Endothelial cell of umbilical vein (primary cell): ENCODE data around the gene DIP2B. TPM values are rescaled to one million over a fixed set of nuclear protein-coding genes. Genes with fewer than 3 reads are reported as not detected.

Experiments used
- BruUV-seq: library from RNA; stranded (reverse); fragments of 400-500 nt; replicated peaks from 2 replicates; lab custom pipeline; 2021; lab: Mats Ljungman, UMichigan
- CTCF ChIA-PET: fragments of 300-600, 350-600 bp; sonication (Branson Sonifier 250); formaldehyde crosslinking; loops from one replicate; lab custom pipeline; 2021; ENCODE audit warnings: antibody characterized with exemption, inconsistent platforms; lab: Charles Lee
- POLR2A ChIA-PET: fragments of 300-600, 350-600 bp; sonication (Branson Sonifier 250); formaldehyde crosslinking; loops from one replicate; lab custom pipeline; 2021; ENCODE audit warnings: antibody characterized with exemption, inconsistent platforms; lab: Charles Lee
- DNase-seq: peaks from one replicate; pipeline ENCODE4 v3.0.0-alpha.2; 2011; ENCODE audit warnings: low read depth, low spot score
- FAIRE-seq: peaks from 2 replicates; lab custom pipeline; 2011; peaks lifted over from hg19 to GRCh38; lab: Jason Lieb, UNC
- H2AFZ ChIP-seq: 2 replicates; pipeline ENCODE4 v1.6.0; 2012; ENCODE audit warnings: low read depth, low read length, control low read depth, inconsistent platforms
- H3K27ac ChIP-seq: 2 replicates; pipeline ENCODE4 v1.5.1; 2011; ENCODE audit warnings: low read depth, mild to moderate bottlenecking, control low read depth, low read length, moderate library complexity; ENCODE audit not compliant: insufficient read depth
- H3K27me3 ChIP-seq, 2 experiments: 2 replicates each; pipeline versions ENCODE4 v1.6.0 to v1.6.1; 2011; ENCODE audit warnings: low read length in 2 of 2, mixed read lengths in 1 of 2; ENCODE audit not compliant: control insufficient read depth in 2 of 2, insufficient read depth in 2 of 2
- H3K36me3 ChIP-seq, 2 experiments: 2 replicates in 1 of 2; 3 replicates in 1 of 2; pipeline ENCODE4 v1.5.1; 2011; ENCODE audit warnings: low read length in 2 of 2, mild to moderate bottlenecking in 1 of 2, moderate library complexity in 1 of 2; ENCODE audit not compliant: control insufficient read depth in 2 of 2, insufficient read depth in 2 of 2; ENCODE audit errors: extremely low read depth in 1 of 2
- H3K4me1 ChIP-seq: 3 replicates; pipeline ENCODE4 v1.5.1; 2011; ENCODE audit warnings: mild to moderate bottlenecking, low read length; ENCODE audit not compliant: control insufficient read depth, insufficient read depth; ENCODE audit errors: extremely low read depth
- H3K4me2 ChIP-seq: 2 replicates; pipeline ENCODE4 v1.6.1; 2011; ENCODE audit warnings: low read length, control low read depth, mixed read lengths; ENCODE audit not compliant: insufficient read depth
- H3K4me3 ChIP-seq, 3 experiments: fragments of 200-600 bp in 1 of 3; sonication (generic), shearing (Covaris generic) in 1 of 3; replicated peaks in 1 of 3; 2 replicates each; pipeline ENCODE4 v1.5.1; 2011 to 2016; ENCODE audit warnings: control low read depth in 3 of 3, low read length in 3 of 3, mild to moderate bottlenecking in 2 of 3, inconsistent platforms in 1 of 3, low read depth in 1 of 3, moderate library complexity in 1 of 3; ENCODE audit not compliant: insufficient read depth in 1 of 3
- H3K79me2 ChIP-seq: 2 replicates; pipeline ENCODE4 v1.6.0; 2012; ENCODE audit warnings: low read length, inconsistent platforms; ENCODE audit not compliant: control insufficient read depth, insufficient read depth
- H3K9ac ChIP-seq: replicated peaks from 2 replicates; pipeline ENCODE3; 2011; ENCODE audit warnings: low read length, control low read depth; ENCODE audit not compliant: insufficient read depth; ENCODE audit errors: extremely low read depth
- H3K9me1 ChIP-seq: replicated peaks from 3 replicates; pipeline ENCODE4 v1.6.0; 2011; ENCODE audit warnings: mild to moderate bottlenecking, low read length; ENCODE audit not compliant: control insufficient read depth, insufficient read depth; ENCODE audit errors: extremely low read depth
- H3K9me3 ChIP-seq: replicated peaks from 2 replicates; pipeline ENCODE4 v1.5.1; 2012; ENCODE audit warnings: low read length, inconsistent platforms; ENCODE audit not compliant: control insufficient read depth, insufficient read depth
- H4K20me1 ChIP-seq: replicated peaks from 2 replicates; pipeline ENCODE3; 2011; ENCODE audit warnings: mild to moderate bottlenecking, low read length; ENCODE audit not compliant: control insufficient read depth, insufficient read depth; ENCODE audit errors: extremely low read depth
- CTCF ChIP-seq, 2 donors: IDR thresholded peaks; 1 replicate in 1 of 2; 2 replicates in 1 of 2; pipeline ENCODE4 v1.5.1; 2011; ENCODE audit warnings: low read length in 2 of 2, mild to moderate bottlenecking in 2 of 2, moderate library complexity in 2 of 2, control low read depth in 1 of 2, inconsistent platforms in 1 of 2, low read depth in 1 of 2; ENCODE audit not compliant: insufficient read depth in 1 of 2; ENCODE audit errors: extremely low read depth in 1 of 2
- EZH2 ChIP-seq: IDR thresholded peaks from 2 replicates; pipeline ENCODE4 v1.6.1; 2012; ENCODE audit warnings: borderline replicate concordance, low read depth, mild to moderate bottlenecking, moderate library complexity, low read length, inconsistent platforms; ENCODE audit not compliant: severe bottlenecking
- GATA2 ChIP-seq: IDR thresholded peaks from 2 replicates; pipeline ENCODE4 v1.7.0; 2011; ENCODE audit warnings: low read depth, mild to moderate bottlenecking, moderate library complexity, mixed read lengths, low read length; ENCODE audit not compliant: insufficient read length, insufficient read depth
- MYC ChIP-seq: IDR thresholded peaks from one replicate; pipeline ENCODE4 v1.6.1; 2011; ENCODE audit warnings: mild to moderate bottlenecking, low read depth, low read length
- dilution Hi-C: fragments of 300-500 bp; cut with MboI; formaldehyde crosslinking; loops from one replicate; pipeline ENCODE4 v1.15.0; 2019; ENCODE audit warnings: low sequenced_read_pairs; ENCODE audit not compliant: extremely low pct_ligation_motif_present
- intact Hi-C: fragments of 100-400 bp; cut with micrococcal nuclease; formaldehyde crosslinking; loops from one replicate; pipeline ENCODE4 v1.10.0; 2022
- polyA plus RNA-seq, 4 experiments: library from polyadenylated mRNA; depleted of rRNA in 3 of 4; stranded (reverse) in 3 of 4; unstranded in 1 of 4; fragments of >200 nt; gene quantifications; 2 replicates each; pipeline versions ENCODE4 v1.2.1 to v1.2.3, GENCODE V29; 2011 to 2012; ENCODE audit warnings: missing spikeins in 1 of 4
- total RNA-seq: library from RNA; stranded (reverse); gene quantifications from 2 replicates; pipeline ENCODE4 v1.2.3, GENCODE V29; 2021

The DIP2B gene
- total and polyA plus RNA-seq, 2 donors (not counting 3 experiments of a cell fraction or from before 2014, with no cell fraction given) = 14.5 to 28.0 TPM

DNA sequence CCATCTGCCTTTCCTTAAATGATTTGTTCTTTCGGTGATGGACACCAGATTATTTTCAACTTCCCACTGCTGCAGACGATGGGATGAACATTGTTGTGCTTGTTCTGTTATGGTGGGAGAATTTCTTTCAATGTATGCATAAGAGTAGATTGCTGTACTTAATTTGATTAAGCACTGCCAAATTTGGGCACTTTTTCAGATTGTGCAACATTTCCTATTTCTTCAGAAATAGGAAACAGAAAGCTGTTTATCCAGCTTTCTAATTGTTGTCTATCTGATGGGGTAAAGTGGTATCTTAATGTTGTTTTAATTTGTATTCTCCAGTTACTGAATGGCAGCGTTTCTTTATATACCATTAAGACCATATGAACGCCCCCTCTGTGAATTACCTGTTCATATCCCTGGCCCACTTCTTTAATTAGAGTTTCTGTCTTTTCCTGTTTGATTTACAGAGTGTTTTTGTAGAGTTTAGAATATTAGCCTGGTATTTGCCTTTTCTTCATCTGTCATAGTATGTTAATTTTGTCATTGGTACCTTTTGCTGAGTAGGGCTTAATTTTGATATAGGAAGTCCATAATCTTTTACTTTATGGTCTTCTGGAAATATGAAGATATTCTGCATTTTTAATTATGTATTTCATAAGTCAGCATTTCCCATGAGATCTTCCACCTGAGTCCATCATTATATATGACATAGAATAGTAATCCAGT is 59.6 kb downstream of the DIP2B start:
- no peak for FAIRE-seq
- H3K36me3 ChIP-seq = no peaks in the 10 kb centered on the region

More for the DNA sequence above, 59.6 kb downstream of the DIP2B start:
- H3K27ac ChIP-seq = peak overlapping the region; percentile 12
- peaks cover 27% of the 10 kb centered on the region for H3K79me2 ChIP-seq
- BruUV-seq = no TSS peak
- H3K4me1 ChIP-seq = peaks cover 40% of the 10 kb centered on the region
- H3K9me1 ChIP-seq = no peaks in the 10 kb centered on the region
- no peaks in the 10 kb centered on the region for H3K27me3 ChIP-seq
- H2AFZ ChIP-seq = no peak overlapping the region
- ChIA-PET CTCF (interaction anchor here (0.6 to 2.8 kb wide), 8 partner anchors 9 to 74 kb away, joined by 3 to 11 read pairs (median 3); no protein-coding TSS in a partner anchor), POLR2A (no interaction called here)
- intact Hi-C loops (no loop called here), dilution Hi-C loops (no loop called here)
- H3K9me3 ChIP-seq = no peaks in the 10 kb centered on the region
- peak; percentile 35 for DNase-seq
- H3K4me3 ChIP-seq = no peak overlapping the region
- TF ChIP-seq MYC (no peak), GATA2 (no peak), CTCF (IDR thresholded peaks at IDR 0.05; ENCODE audit: extremely low read depth in 1 of 2, insufficient read depth in 1 of 2, low read depth in 1 of 2, low read length in 2 of 2) (no peak), EZH2 (no peak)
- H3K9ac ChIP-seq = no peak overlapping the region
- H3K4me2 ChIP-seq = peak overlapping the region; percentile 49
- peaks cover 3% of the 10 kb centered on the region for H4K20me1 ChIP-seq
